Measurements from ENCODE around the gene C16orf92.

The C16orf92 gene

GRCh38 chr16:30054451-30054850 lies 31.5 kb downstream of the C16orf92 start:
- H3K4me3 ChIP-seq (ENCODE audit: low read depth, low read length) = no peak overlapping the region
- TF ChIP-seq CTCF (IDR thresholded peaks at IDR 0.05; ENCODE audit: low read depth, low read length, missing control alignments) = no peak
- no peak for DNase-seq (ENCODE audit: low read depth)

DNA sequence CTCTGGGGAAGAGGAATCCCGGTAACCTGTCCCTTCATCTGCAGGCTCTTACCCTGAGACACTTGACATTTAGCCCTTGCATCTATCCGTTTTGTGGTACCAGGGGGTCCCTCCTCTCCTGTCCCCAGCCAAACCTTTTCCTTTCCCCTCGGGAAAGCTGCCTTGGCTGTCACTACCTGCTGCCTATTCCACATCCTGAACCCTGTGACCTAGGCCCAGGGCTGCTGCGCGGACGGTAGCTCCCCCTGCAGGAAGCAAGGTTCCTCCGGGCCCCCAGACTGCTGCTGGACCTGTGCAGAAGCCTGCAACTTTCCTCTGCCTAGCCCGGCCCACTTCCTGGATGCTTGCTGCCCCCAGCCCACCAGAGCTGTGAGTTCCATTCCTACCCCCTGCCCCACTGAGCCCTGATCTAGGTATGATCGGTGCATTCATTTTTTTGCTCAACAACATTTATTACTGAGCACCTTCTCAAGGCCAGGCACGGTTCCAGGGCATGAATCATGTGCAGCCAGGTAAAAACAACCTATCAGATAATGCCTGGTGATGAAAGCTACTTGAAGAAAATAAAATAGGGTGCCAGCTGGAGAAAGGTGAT lies 32.1 kb downstream of the C16orf92 start:
- H3K4me3 ChIP-seq (ENCODE audit: low read depth, low read length) = no peak overlapping the region
- TF ChIP-seq CTCF (IDR thresholded peaks at IDR 0.05; ENCODE audit: low read depth, low read length, missing control alignments) = peak; percentile 83
- DNase-seq (ENCODE audit: low read depth) = no peak

GRCh38 chr16:30060346-30060745 lies 37.3 kb downstream of the C16orf92 start:
- no peak for TF ChIP-seq CTCF (IDR thresholded peaks at IDR 0.05; ENCODE audit: low read depth, low read length, missing control alignments)
- no peak overlapping the region for H3K4me3 ChIP-seq (ENCODE audit: low read depth, low read length)
- DNase-seq (ENCODE audit: low read depth) = no peak

- TF ChIP-seq CTCF (IDR thresholded peaks at IDR 0.05; ENCODE audit: low read depth, low read length, missing control alignments) = no peak
- no peak for DNase-seq (ENCODE audit: low read depth)
- no peak overlapping the region for H3K4me3 ChIP-seq (ENCODE audit: low read depth, low read length)
Measured at GRCh38 chr16:30060836-30061554, 38.0 kb downstream of the C16orf92 start.

- no peak for TF ChIP-seq CTCF (IDR thresholded peaks at IDR 0.05; ENCODE audit: low read depth, low read length, missing control alignments)
- H3K4me3 ChIP-seq (ENCODE audit: low read depth, low read length) = peak overlapping the region; percentile 78
- no peak for DNase-seq (ENCODE audit: low read depth)
Measured at GRCh38 chr16:30063278-30063892, 40.4 kb downstream of the C16orf92 start.

DNA sequence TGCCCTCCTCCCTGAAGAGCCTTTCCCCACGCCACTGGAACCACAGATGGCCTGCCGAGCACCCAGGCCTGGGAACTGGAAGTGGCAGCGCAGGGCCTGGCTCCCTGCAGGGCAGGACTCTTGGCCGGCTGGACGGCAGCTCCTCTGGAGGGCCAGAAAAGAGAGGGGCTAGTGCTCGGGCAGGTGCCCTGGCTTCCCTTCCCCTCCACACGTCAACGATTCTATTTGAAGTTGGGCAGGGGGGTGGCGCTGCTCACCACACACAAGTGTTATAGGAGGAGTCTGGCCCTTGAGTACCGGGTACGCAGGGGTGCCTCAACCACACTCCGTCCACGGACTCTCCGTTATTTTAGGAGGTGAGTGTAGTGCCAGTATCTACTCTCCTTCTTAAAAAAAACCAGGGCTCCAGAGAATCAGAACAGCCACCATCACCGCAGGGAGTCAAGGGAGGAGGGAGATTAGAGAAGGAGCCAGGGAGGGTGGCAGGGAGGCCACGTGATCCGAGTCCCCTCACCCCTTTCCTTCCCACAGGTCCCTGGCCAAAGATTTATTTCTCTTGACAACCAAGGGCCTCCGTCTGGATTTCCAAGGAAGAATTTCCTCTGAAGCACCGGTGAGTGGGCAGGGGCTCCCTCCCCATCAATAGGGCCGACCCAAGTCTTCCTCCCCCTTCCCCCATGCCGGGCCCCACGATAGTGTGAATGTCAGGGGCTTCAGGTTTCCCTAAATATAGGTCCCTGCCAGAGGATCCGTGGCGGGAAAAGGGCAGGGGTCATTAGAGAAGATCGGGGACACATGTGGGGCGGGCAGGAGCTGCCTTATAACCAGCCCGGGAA lies 41.1 kb downstream of the C16orf92 start:
- peak; percentile 46 for DNase-seq (ENCODE audit: low read depth)
- peak overlapping the region; percentile 78 for H3K4me3 ChIP-seq (ENCODE audit: low read depth, low read length)
- peak; percentile 39 for TF ChIP-seq CTCF (IDR thresholded peaks at IDR 0.05; ENCODE audit: low read depth, low read length, missing control alignments)
